ENCODE results near the gene ZBTB43.

Gene ZBTB43

GRCh38 chr9:126830827-126831226 lies 26.0 kb downstream of the ZBTB43 start:
- DNase-seq (ENCODE audit: low read depth), result no peak

DNA sequence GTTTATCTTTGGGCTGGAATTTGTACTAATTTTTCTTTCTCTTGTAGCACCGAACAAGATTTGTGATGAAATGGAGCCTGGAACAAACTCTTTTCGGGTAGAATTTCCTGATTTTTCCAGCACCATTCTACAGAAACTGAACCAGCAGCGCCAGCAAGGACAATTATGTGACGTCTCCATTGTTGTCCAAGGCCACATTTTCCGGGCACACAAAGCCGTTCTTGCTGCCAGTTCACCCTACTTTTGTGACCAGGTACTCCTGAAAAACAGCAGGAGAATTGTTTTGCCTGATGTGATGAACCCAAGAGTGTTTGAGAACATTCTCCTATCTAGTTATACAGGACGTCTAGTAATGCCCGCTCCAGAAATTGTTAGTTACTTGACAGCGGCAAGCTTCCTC lies 27.6 kb downstream of the ZBTB43 start:
- DNase-seq (ENCODE audit: low read depth), result no peak

DNA sequence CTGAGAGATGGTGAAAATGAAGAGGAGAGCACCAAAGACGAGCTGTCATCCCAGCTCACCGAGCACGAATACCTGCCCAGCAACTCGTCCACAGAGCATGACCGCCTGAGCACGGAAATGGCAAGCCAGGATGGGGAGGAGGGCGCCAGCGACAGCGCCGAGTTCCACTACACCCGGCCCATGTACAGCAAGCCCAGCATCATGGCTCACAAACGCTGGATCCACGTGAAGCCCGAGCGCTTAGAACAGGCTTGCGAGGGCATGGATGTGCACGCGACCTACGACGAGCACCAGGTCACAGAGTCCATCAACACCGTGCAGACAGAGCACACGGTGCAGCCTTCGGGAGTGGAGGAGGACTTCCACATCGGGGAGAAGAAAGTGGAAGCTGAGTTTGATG lies 28.2 kb downstream of the ZBTB43 start:
- DNase-seq (ENCODE audit: low read depth), result no peak

GRCh38 chr9:126833710-126834345 lies 29.0 kb downstream of the ZBTB43 start:
- DNase-seq (ENCODE audit: low read depth), result no peak

DNA sequence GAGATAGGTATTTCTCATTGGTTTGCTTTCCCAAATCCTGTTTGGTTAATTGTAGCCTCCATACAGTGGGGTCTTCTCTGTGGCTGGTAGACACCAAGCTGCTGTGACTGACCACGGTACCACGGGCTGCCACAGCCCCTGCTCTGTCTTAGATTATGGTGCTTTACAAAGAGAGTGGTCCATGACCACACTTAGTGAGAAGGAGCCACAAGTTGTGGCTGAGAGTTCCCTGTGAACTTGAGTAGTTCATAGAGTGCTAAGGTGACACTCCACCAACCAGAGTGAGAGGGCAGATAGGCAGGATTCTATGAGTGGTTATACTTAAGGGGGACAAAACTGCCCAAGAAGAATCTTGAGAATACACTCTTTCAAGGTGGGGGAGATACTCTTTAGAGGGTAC lies 29.8 kb downstream of the ZBTB43 start:
- no peak for DNase-seq (ENCODE audit: low read depth)

DNA sequence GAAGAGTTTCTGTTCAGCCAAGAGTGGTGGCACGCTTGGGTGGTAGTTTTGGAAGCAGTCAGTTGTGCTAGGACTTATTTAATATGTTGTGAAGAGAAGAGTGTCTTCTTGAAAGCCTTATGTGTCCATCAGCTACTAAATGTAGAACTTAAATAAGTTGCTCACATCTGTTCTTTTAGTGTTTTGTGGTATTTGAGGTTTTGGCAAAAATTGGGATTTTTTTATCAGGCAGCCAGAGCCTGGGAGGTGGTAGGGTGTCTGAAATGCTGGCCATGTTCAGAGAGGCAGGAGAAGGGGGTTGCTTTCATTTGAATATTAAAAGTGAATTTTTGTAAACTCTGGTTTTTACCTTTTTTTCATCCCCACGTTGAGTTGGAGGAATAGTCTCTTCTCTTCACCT lies 31.4 kb downstream of the ZBTB43 start:
- DNase-seq (ENCODE audit: low read depth), result no peak

GRCh38 chr9:126838055-126838811 lies 33.4 kb downstream of the ZBTB43 start:
- DNase-seq (ENCODE audit: low read depth), result no peak

GRCh38 chr9:126838895-126839294 lies 34.1 kb downstream of the ZBTB43 start:
- no peak for DNase-seq (ENCODE audit: low read depth)

DNA sequence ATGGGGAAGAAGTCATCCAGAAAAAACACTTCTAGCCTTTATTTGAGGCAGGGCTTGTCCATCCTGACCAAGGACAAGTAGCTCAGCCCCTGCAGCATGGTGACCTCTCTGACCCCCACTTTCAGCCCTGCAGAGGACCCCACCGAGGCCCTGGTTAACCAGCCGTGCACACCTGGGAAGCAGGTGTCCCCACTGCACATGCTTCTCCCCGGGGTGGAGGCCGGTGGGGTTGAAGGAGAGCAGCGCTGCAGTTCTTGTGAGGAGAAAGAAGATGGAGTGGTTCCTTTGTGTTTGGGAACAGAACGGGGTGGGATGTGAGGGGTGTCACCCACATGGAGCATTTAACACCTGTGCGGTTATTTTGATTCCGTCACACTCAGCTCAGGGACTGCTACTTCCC lies 34.5 kb downstream of the ZBTB43 start:
- no peak for DNase-seq (ENCODE audit: low read depth)

- no peak for DNase-seq (ENCODE audit: low read depth)
Measured at GRCh38 chr9:126842220-126842842, 37.5 kb downstream of the ZBTB43 start.

- DNase-seq (ENCODE audit: low read depth), result no peak
Measured at GRCh38 chr9:126842977-126843799, 38.3 kb downstream of the ZBTB43 start.

DNA sequence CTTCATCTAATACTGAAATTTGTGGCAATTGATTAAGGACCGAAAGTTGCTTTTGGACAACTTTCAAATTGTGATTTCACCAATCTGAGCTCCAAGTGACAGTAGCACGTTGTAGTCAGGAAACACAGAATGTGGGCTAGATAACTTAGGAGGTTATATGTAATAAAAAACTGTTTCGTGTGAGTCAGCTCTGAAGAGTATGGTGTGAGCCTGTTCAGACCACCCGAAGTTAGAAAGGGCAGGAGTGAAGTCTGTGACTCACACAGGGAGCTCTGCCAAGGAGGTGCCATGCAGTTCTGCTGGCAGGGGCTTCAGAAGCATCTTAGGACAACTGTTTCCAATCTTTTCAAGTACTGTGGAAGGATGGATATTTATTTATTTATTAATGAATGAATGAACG lies 39.2 kb downstream of the ZBTB43 start:
- DNase-seq (ENCODE audit: low read depth), result peak; percentile 34

DNA sequence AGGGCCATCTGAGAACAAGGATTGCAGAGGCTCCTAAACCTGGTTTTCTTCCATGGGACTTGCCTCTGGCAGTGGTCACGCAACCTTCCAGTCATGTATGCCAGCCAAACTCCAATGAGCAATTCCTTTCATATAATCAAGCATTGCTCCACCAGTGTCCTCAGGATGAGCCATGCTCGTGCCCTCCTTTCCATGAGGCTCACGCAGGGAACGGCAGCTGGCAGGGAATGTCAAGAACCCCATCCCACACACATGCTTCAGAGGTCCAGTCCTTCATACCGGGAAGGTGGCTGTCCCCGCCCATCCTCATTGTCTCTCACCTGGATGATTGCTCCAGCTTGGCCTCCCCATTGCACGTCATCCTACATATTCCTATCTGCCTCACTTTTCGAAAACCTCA lies 42.2 kb downstream of the ZBTB43 start:
- DNase-seq (ENCODE audit: low read depth), result no peak

DNA sequence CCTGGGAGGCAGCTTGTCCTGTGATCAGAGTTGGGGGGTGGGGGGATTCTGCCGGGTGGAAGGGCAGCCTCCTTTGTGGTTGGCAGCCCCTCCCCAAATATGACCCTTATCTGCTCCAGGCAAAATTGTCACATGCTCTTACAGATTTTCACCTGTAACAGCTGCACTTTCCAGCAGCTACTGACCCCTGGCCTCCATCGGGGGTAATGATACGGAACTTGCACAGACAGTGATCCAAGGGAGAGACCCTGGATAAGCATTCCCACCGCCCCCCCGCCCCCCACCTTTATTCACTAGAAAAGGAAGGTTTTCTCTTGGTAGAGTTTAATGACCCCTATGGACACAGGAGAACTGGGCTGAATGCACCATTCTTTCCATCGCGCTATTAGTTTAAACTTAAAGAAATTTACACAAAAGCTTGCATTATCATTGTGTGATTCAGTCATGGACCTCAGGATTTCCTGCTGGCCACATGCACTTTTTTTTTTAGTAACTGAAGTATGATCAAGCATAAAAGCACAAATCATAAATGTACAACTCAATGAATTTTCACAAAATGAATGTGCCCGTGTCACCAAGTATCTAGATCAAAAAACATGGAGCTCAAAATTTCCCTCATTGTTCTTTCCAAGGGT lies 44.9 kb downstream of the ZBTB43 start:
- DNase-seq (ENCODE audit: low read depth), result no peak

DNA sequence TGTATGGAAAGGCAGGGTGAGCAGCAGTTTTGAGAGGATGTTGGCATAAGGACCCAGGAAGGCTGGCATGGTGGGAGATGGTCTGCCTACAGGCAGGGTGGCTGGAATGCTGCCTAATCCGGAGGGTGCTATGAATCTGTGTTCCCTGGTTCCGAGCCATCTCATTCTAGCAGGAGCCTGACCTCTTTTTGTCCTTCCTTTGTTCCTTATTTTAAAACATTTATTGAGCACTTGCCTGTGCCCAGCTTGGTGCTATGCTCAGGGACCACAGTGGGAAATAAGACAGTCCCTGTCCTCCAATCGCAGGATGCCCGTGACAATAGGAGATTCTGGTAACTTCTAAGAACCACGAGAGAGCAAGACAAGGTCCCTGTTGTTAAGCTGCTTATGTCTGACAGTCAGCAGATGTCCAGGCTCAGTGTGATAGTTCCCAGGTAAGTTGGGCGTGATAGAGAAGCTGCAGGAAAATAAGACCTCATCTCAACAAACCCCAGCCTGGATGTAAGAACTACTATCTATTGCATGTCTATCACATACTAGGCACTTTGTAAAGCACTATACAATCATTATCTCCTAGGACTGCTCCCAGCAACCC lies 46.5 kb downstream of the ZBTB43 start:
- no peak for DNase-seq (ENCODE audit: low read depth)

DNA sequence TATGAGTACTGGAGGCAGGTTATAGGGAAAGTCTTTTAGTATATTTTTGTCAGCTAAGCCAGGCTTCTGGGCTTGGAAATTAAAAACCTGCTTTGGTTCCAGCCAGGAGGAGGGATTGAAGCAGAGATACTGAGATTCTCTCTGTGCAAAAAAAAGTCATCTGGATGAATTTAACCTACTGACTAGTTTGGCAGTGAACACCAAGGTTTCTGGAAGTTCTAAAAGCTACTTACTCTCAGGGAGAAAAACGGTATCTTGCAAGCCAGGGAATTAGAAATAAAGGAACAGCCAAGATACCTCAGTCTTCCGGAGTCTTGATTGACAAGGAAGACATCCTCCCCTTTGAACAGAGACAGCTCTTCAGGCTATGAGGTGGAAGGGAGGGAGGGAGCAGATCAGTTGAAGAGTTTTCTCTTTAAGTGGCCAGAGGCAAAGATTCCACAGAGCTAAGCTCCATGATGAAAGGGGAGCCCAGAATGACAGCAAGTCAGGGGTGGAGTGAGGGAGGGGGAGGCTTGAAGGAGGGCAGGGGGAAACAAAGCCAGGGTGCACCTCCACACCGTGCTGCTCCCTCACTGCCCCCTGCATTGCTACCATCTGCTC lies 47.3 kb downstream of the ZBTB43 start:
- DNase-seq (ENCODE audit: low read depth), result no peak

GRCh38 chr9:126853667-126854066 lies 48.8 kb downstream of the ZBTB43 start:
- no peak for DNase-seq (ENCODE audit: low read depth)

DNA sequence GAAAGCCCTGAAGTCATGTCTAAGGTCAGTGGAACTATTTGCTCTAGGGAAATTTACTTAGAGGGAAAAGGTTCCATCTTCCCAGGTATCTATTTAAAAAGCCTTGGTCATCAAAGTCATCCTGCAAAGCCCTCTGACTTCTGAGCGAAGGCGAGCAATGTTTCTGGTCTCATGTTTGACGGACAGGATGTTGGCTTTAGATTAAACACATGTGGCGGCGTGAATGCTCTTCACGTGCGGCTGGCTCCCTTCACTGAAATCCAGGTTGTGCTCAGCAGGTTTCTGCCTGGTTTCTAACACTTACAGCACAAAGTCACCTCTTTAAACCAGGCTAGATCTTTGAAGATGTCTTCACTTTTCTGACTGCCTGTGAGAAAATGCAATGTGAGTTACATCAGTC lies 49.9 kb downstream of the ZBTB43 start:
- DNase-seq (ENCODE audit: low read depth), result no peak

- DNase-seq (ENCODE audit: low read depth), result no peak
Measured at GRCh38 chr9:126856326-126856877, 51.6 kb downstream of the ZBTB43 start.

DNA sequence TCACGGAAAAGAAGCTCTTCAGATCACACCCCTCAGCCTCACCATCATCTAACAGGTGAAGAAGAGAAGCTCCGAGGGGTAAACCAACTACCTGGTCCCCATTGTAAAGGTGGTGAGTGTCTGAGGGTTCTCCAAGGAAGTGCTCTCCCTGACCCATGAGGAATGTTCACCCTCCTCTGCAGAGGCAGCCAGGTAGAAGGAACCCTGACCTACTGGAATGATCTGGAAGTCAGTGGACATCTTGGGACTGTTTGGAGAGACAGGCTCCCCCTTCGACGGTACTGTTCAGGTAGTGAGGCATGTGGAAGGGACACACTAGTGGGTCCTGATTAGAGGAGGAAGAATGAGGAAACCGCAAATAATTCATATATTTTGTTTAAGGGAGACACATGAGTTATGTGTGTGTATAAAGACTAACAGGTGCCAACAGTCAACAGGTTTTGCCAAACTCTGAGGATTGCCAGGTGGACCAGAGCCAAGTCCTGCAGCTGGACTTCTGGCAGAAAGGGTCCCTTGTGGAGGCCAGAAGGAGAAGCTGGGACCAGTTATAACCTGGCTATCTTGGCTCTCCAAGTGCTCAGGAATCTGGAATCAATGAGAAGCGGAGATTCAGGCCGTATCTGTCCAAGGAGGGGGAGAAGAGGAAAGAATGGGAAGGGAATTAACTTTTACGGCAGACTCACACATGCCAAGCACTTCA lies 52.6 kb downstream of the ZBTB43 start:
- no peak for DNase-seq (ENCODE audit: low read depth)
